Measurements from ENCODE around the gene TBC1D20.

TBC1D20 gene

DNA sequence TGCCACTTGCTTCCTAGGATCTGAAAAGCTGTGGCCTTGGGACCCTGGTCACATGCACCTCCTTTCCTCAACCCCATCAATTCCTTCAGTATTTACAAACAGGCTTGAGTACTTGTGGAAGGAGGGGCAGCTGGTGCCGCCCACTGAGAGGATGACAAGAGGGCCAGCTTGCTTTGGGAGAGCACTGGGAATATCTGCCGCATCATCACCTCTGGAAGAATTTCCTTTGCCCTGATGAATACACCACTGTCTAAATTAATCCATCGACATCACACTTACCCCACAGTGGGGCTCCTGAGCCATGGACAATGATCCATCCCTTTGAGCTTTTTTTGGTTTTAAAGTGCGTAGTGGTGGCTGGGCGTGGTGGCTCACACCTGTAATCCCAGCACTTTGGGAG is 25.9 kb downstream of the TBC1D20 start:
- TF ChIP-seq, protein P1, sequence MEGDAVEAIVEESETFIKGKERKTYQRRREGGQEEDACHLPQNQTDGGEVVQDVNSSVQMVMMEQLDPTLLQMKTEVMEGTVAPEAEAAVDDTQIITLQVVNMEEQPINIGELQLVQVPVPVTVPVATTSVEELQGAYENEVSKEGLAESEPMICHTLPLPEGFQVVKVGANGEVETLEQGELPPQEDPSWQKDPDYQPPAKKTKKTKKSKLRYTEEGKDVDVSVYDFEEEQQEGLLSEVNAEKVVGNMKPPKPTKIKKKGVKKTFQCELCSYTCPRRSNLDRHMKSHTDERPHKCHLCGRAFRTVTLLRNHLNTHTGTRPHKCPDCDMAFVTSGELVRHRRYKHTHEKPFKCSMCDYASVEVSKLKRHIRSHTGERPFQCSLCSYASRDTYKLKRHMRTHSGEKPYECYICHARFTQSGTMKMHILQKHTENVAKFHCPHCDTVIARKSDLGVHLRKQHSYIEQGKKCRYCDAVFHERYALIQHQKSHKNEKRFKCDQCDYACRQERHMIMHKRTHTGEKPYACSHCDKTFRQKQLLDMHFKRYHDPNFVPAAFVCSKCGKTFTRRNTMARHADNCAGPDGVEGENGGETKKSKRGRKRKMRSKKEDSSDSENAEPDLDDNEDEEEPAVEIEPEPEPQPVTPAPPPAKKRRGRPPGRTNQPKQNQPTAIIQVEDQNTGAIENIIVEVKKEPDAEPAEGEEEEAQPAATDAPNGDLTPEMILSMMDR (IDR thresholded peaks at IDR 0.05; ENCODE audit: low read depth, low read length), result no peak
- DNase-seq (ENCODE audit: low read depth in 2 of 2), result no peak

DNA sequence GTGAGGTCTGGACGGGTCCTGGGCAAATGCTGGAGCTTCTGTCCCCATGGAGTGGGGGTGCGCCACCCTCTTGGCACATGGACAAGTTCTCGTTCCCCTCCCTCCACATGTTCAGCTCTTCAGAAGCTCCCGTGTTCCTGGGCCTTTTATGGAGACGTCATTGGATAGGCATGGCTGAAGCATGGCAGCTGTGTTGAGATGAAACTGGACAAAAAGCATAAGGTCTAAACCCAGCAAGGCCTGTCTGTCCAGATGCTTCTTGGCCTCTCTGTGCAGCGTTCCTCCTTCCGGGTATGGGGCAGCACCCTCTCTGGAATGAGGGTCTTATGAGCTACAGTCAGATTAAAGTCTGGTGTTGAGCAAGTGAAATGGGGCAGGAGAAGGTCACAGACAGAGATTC is 26.8 kb downstream of the TBC1D20 start:
- DNase-seq (ENCODE audit: low read depth in 2 of 2), result no peak
- H3K4me3 ChIP-seq (replicated peaks in 1 of 2; ENCODE audit: low read depth in 2 of 2, low read length in 2 of 2), result no peak overlapping the region
- TF ChIP-seq, protein P1 (IDR thresholded peaks at IDR 0.05; ENCODE audit: low read depth, low read length), result no peak

More for the DNA sequence above, 25.9 kb downstream of the TBC1D20 start:
- H3K4me3 ChIP-seq (replicated peaks in 1 of 2; ENCODE audit: low read depth in 2 of 2, low read length in 2 of 2), result no peak overlapping the region

DNA sequence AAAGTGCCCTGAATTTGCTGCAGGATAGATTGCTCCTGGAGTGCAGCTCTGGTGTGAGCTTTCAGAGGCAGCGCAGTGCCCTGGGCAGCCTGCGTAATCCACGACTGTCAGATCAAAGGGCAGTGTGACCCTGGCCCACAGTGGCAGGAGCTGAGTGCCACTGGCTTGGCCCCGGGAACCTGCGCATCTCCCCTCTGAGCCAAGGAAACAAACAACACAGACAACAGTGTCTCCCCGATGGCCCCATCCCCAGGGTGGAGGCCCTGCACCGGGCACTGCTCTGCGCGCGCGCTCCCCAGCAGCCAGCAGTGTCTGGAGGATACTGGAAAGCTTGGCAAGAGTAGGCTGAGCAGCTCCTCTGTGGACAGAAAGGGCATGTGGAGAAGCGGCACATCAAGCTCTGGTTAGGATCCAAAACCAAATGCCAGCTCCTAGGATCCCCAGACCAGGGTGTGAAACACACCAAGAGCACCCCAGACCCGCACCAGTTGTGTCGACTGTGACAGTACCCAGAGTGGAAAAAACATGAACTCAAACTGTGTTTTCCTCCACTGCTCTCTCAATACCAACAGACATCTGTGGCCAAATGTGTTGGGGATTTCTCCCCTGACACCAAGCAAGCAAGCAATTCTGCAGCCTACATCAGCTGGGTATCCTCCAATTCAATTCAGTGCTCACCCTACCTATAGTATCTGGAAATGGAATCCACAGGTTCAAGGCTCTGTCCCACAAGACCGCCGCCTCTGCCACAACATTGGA is 27.5 kb downstream of the TBC1D20 start:
- no peak overlapping the region for H3K4me3 ChIP-seq (replicated peaks in 1 of 2; ENCODE audit: low read depth in 2 of 2, low read length in 2 of 2)
- TF ChIP-seq, protein P1 (IDR thresholded peaks at IDR 0.05; ENCODE audit: low read depth, low read length), result no peak
- no peak for DNase-seq (ENCODE audit: low read depth in 2 of 2)

DNA sequence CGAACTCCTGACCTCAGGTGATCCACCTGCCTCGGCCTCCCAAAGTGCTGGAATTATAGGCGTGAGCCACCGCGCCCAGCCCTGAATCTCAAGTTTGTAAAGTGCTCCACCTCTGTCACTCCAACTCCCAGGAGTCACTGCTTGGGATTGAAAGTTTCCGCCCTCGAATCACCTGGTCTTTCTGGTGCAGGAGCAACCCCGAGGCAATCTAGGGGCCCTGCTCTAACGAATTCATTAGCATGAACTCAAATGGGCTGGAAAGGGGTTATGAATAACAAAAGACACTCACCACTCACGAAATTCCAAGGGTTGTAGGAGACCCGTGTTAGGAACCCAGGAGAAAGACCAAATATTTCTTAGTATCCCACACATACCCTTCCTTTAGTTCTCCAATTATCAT is 28.1 kb downstream of the TBC1D20 start:
- DNase-seq (ENCODE audit: low read depth in 2 of 2), result no peak
- H3K4me3 ChIP-seq (replicated peaks in 1 of 2; ENCODE audit: low read depth in 2 of 2, low read length in 2 of 2), result no peak overlapping the region
- TF ChIP-seq, protein P1 (IDR thresholded peaks at IDR 0.05; ENCODE audit: low read depth, low read length), result no peak

DNA sequence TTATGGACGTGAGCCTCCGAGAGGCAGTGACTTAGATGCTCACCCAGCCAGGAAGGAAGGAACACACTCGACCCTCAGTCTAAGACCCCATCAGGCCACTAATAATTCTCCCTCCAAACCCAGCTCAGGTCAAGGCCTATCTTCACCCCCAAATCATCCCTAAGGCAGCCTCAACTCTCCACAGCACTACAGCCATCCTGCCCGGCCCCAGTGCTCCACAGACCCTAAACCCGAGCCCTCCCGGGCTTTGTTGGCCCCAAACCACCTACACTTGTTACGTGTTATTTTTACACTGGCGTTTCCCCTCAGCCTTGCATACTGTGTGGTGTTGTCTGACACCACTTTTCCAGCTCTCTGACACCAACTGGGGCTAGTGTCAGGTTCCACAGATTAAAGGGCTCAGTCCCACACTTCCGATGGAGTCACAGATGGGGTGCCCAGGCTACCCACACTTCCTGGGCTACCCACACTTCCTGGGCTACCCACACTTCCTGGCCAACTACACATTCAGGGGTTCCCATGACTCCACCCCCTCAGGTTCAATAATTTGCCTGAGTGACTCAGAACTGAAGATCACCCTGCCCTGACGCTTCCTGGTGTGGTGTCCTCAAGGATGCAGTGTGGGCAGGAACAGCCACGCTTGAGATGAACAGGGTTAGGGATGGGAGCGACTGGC is 28.9 kb downstream of the TBC1D20 start:
- TF ChIP-seq, protein P1 (IDR thresholded peaks at IDR 0.05; ENCODE audit: low read depth, low read length), result no peak
- H3K4me3 ChIP-seq (replicated peaks in 1 of 2; ENCODE audit: low read depth in 2 of 2, low read length in 2 of 2), result no peak overlapping the region
- no peak for DNase-seq (ENCODE audit: low read depth in 2 of 2)

DNA sequence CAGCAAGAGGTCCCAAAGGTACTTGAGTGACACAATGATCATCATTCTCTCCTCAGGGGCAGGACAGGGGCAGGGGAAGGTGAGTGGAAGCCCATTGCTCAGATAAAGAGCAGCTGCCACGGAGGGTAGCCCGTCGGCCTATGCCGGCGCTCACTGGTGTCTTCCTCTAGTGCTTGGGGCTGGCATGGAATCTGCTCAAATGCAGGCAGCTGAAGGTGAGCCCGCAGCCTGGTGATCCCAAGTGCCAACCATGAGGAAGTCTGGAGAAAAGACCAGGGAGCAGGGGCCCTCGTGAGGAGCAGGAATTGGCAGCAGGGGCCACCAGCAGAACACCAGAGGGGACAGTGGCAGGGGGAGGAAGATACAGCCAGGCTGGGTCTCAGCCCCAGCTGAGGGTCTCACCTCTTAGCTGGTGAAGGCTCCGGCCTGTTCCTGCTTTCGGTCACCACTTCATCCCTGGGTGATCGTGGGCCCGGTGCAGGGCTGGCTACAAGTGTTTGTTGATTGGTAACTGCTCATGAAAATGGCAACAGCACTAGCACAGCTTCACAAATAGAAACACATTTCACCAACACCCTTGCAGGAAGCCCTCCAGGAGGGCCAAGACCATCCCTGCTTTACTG is 29.5 kb downstream of the TBC1D20 start:
- DNase-seq (ENCODE audit: low read depth in 2 of 2), result no peak

More for the DNA sequence above, 29.5 kb downstream of the TBC1D20 start:
- TF ChIP-seq, protein P1 (IDR thresholded peaks at IDR 0.05; ENCODE audit: low read depth, low read length), result no peak
- no peak overlapping the region for H3K4me3 ChIP-seq (replicated peaks in 1 of 2; ENCODE audit: low read depth in 2 of 2, low read length in 2 of 2)
